ENCODE measurements around the gene SULT6B1. TPM values are rescaled to one million over a fixed set of nuclear protein-coding genes. Genes with fewer than 3 reads are reported as not detected.

The SULT6B1 gene
- total RNA-seq, 1 experiment from 2014 or later = not detected

GRCh38 chr2:37191253-37191652, 2.8 kb upstream of the SULT6B1 start:
- Histone ChIP-seq H3K79me2 (ENCODE audit: insufficient read depth, low read length) (no peaks in the 10 kb centered on the region), H3K23me2 (ENCODE audit: insufficient read length, low read depth, low read length, poor library complexity, severe bottlenecking) (no peaks in the 10 kb centered on the region), H4K8ac (replicated peaks; ENCODE audit: insufficient read length, low read depth, low read length) (no peak overlapping the region), H2AFZ (ENCODE audit: low read length) (no peak overlapping the region), H2BK120ac (ENCODE audit: low read depth, low read length, poor library complexity, severe bottlenecking) (no peak overlapping the region), H3K4ac (ENCODE audit: low read depth, low read length) (no peak overlapping the region), H3K23ac (ENCODE audit: insufficient read length, low read depth, low read length) (no peak overlapping the region), H3K18ac (ENCODE audit: insufficient read length, low read depth, low read length) (peak overlapping the region; percentile 19), H3K27me3 (ENCODE audit: insufficient read depth, low read length) (no peaks in the 10 kb centered on the region), H2BK20ac (ENCODE audit: low read depth, low read length, poor library complexity, severe bottlenecking) (no peak overlapping the region), H2BK15ac (ENCODE audit: low read depth, low read length) (no peak overlapping the region), H3K56ac (ENCODE audit: insufficient read length, low read depth, low read length) (no peak overlapping the region), H2AK5ac (ENCODE audit: insufficient read length, low read length) (no peak overlapping the region), H3K14ac (ENCODE audit: insufficient read depth, low read length) (peak overlapping the region; percentile 22; the same call in 1 of the 2 replicates), H3K4me1 (ENCODE audit: insufficient read depth, low read length) (peaks cover 12% of the 10 kb centered on the region; the same call in 1 of the 2 replicates), H2BK5ac (ENCODE audit: insufficient read length, low read length) (no peak overlapping the region), H4K20me1 (ENCODE audit: control insufficient read depth, insufficient read depth, insufficient read length) (no peaks in the 10 kb centered on the region), H3K9ac (ENCODE audit: extremely low read depth, insufficient read length, low read length) (no peak overlapping the region), H4K5ac (ENCODE audit: insufficient read length, low read depth, low read length) (no peak overlapping the region), H2BK12ac (ENCODE audit: insufficient read length, low read depth, low read length) (no peak overlapping the region), H3T11ph (ENCODE audit: low read length) (no peak overlapping the region), H3K9me3 (ENCODE audit: control insufficient read depth, low read depth, low read length) (no peaks in the 10 kb centered on the region), H4K91ac (ENCODE audit: insufficient read length, low read depth, low read length) (no peak overlapping the region), H3K27ac (ENCODE audit: insufficient read length, low read depth, low read length) (no peak overlapping the region), H3K4me2 (ENCODE audit: insufficient read depth, insufficient read length, low read length) (no peak overlapping the region), H3K79me1 (ENCODE audit: insufficient read depth, low read depth, low read length, poor library complexity, severe bottlenecking) (no peaks in the 10 kb centered on the region)
- H3K27ac Mint-ChIP-seq = peak overlapping the region; percentile 65 to 93 (median 85)
- no peaks in the 10 kb centered on the region for H3K27me3 Mint-ChIP-seq (ENCODE audit: low read depth)
- H3K4me1 Mint-ChIP-seq = peaks cover 53% of the 10 kb centered on the region in 2 experiments
- H3K9me3 Mint-ChIP-seq = no peaks in the 10 kb centered on the region
- H3K36me3 Mint-ChIP-seq (ENCODE audit: insufficient read depth in 1 of 3, low read depth in 3 of 3) = peaks cover 0 to 5% (median 0%) of the 10 kb centered on the region in 3 experiments; a peak in 2 of 7 replicates
- DNase-seq = no peak
- WGBS (ENCODE audit: extremely low coverage, insufficient read length, low lambda C conversion rate) = no CpG with 5 or more reads among the region's 4 CpGs
- no peak for TF ChIP-seq CTCF (conservative IDR thresholded peaks at IDR 0.05)
- H3K4me3 Mint-ChIP-seq = no peak overlapping the region
